H1 (cell line): ENCODE data around the gene STAC. TPM values are rescaled to one million over a fixed set of nuclear protein-coding genes. Genes with fewer than 3 reads are reported as not detected.

ENCODE experiments used
- CTCF ChIA-PET: fragments of 300-600 bp; sonication (Branson Sonifier 250); formaldehyde crosslinking; loops from one replicate; lab custom pipeline; 2021; ENCODE audit not compliant: partially characterized antibody; lab: Charles Lee
- POLR2A ChIA-PET: fragments of 300-600 bp; sonication (Branson Sonifier 250); formaldehyde crosslinking; loops from one replicate; lab custom pipeline; 2021; ENCODE audit warnings: inconsistent platforms; ENCODE audit not compliant: partially characterized antibody; lab: Charles Lee
- DNase-seq, 2 experiments: peaks; one replicate each; pipeline versions ENCODE4 v3.0.0 to v3.0.0-alpha.2; 2010 to 2022; ENCODE audit warnings: low spot score in 2 of 2, low read depth in 1 of 2, mixed read lengths in 1 of 2
- FAIRE-seq: peaks from 2 replicates; lab custom pipeline; 2011; peaks lifted over from hg19 to GRCh38; lab: Jason Lieb, UNC
- H2AFZ ChIP-seq: 2 replicates; pipeline ENCODE4 v1.8.1; 2012; ENCODE audit warnings: low read length, inconsistent platforms
- H2AK5ac ChIP-seq: 2 replicates; pipeline ENCODE4 v1.6.1; 2013; ENCODE audit warnings: low read depth, low read length
- H2BK120ac ChIP-seq: replicated peaks from 2 replicates; pipeline ENCODE3; 2013; ENCODE audit warnings: low read depth, low read length, inconsistent platforms
- H2BK12ac ChIP-seq: 2 replicates; pipeline ENCODE4 v1.6.1; 2013; ENCODE audit warnings: low read depth, low read length
- H2BK15ac ChIP-seq: 2 replicates; pipeline ENCODE4 v1.6.1; 2013; ENCODE audit warnings: low read length
- H2BK20ac ChIP-seq: 2 replicates; pipeline ENCODE4 v1.6.1; 2013; ENCODE audit warnings: low read length
- H2BK5ac ChIP-seq: 2 replicates; pipeline ENCODE4 v1.6.1; 2013; ENCODE audit warnings: low read depth, low read length
- H3K14ac ChIP-seq: 2 replicates; pipeline ENCODE4 v1.6.1; 2013; ENCODE audit warnings: inconsistent platforms; ENCODE audit not compliant: insufficient read length
- H3K18ac ChIP-seq: 2 replicates; pipeline ENCODE4 v1.6.1; 2013; ENCODE audit warnings: low read length; ENCODE audit errors: extremely low read depth
- H3K23ac ChIP-seq: 2 replicates; pipeline ENCODE4 v1.6.1; 2013; ENCODE audit warnings: inconsistent platforms; ENCODE audit not compliant: insufficient read length
- H3K23me2 ChIP-seq: 2 replicates; pipeline ENCODE4 v1.6.1; 2013; ENCODE audit warnings: low read depth, low read length
- H3K27ac ChIP-seq: 2 replicates; pipeline ENCODE4 v1.6.1; 2011; ENCODE audit warnings: low read depth, low read length, inconsistent platforms
- H3K27me3 ChIP-seq, 4 experiments: replicated peaks in 1 of 4; 1 replicate in 1 of 4; 2 replicates in 3 of 4; pipeline versions ENCODE4 v1.6.1 to v1.8.1; 2011 to 2013; ENCODE audit warnings: low read length in 3 of 4, mild to moderate bottlenecking in 3 of 4, inconsistent platforms in 2 of 4, mixed read lengths in 2 of 4, moderate library complexity in 1 of 4; ENCODE audit not compliant: control insufficient read depth in 3 of 4, insufficient read depth in 3 of 4; ENCODE audit errors: extremely low read depth in 1 of 4
- H3K36me3 ChIP-seq, 4 experiments: 2 replicates each; pipeline versions ENCODE4 v1.6.1 to v1.8.1; 2011 to 2013; ENCODE audit warnings: mild to moderate bottlenecking in 4 of 4, low read length in 3 of 4, moderate library complexity in 2 of 4, control low read depth in 1 of 4, inconsistent platforms in 1 of 4; ENCODE audit not compliant: insufficient read depth in 4 of 4, control insufficient read depth in 2 of 4
- H3K4ac ChIP-seq: replicated peaks from 2 replicates; pipeline ENCODE3; 2013; ENCODE audit warnings: low read length, low read depth, mixed read lengths, inconsistent platforms; ENCODE audit not compliant: insufficient read length
- H3K4me1 ChIP-seq, 4 experiments: replicated peaks in 1 of 4; 1 replicate in 1 of 4; 2 replicates in 3 of 4; pipeline versions ENCODE4 v1.6.1 to v1.8.1; 2011 to 2013; ENCODE audit warnings: low read length in 3 of 4, inconsistent platforms in 2 of 4, mixed read lengths in 1 of 4; ENCODE audit not compliant: insufficient read depth in 4 of 4, control insufficient read depth in 3 of 4
- H3K4me2 ChIP-seq, 2 experiments: 2 replicates each; pipeline versions ENCODE4 v1.6.1 to v1.8.1; 2011 to 2013; ENCODE audit warnings: low read depth in 2 of 2, low read length in 2 of 2, control low read depth in 1 of 2, inconsistent platforms in 1 of 2, mild to moderate bottlenecking in 1 of 2; ENCODE audit not compliant: insufficient read depth in 1 of 2
- H3K4me3 ChIP-seq, 4 experiments: fragments of 200-600, 300-600 bp in 1 of 4; sonication (generic), shearing (Covaris generic), sonication (Bioruptor Twin) in 1 of 4; 2 replicates each; pipeline versions ENCODE4 v1.5.1 to v1.8.1; 2011 to 2016; ENCODE audit warnings: low read length in 4 of 4, low read depth in 3 of 4, control low read depth in 2 of 4, inconsistent platforms in 2 of 4, mild to moderate bottlenecking in 2 of 4, mixed read lengths in 1 of 4, moderate library complexity in 1 of 4; ENCODE audit not compliant: insufficient read depth in 2 of 4; ENCODE audit errors: extremely low read depth in 1 of 4
- H3K56ac ChIP-seq: replicated peaks from 2 replicates; pipeline ENCODE3; 2013; ENCODE audit warnings: low read depth, mild to moderate bottlenecking, mixed read lengths, low read length, inconsistent platforms; ENCODE audit not compliant: insufficient read length
- H3K79me1 ChIP-seq: 2 replicates; pipeline ENCODE4 v1.6.1; 2013; ENCODE audit warnings: low read depth, low read length, control low read depth
- H3K79me2 ChIP-seq, 2 experiments: 2 replicates each; pipeline versions ENCODE4 v1.6.1 to v1.8.1; 2012 to 2013; ENCODE audit warnings: low read length in 2 of 2, mild to moderate bottlenecking in 2 of 2, inconsistent platforms in 1 of 2; ENCODE audit not compliant: insufficient read depth in 2 of 2, control insufficient read depth in 1 of 2
- H3K9ac ChIP-seq, 4 experiments: replicated peaks in 1 of 4; 1 replicate in 1 of 4; 2 replicates in 3 of 4; pipeline versions ENCODE4 v1.6.1 to v1.8.1; 2011 to 2013; ENCODE audit warnings: low read depth in 3 of 4, low read length in 3 of 4, control low read depth in 2 of 4, mild to moderate bottlenecking in 2 of 4, moderate library complexity in 2 of 4, inconsistent platforms in 1 of 4; ENCODE audit errors: extremely low read depth in 1 of 4
- H3K9me3 ChIP-seq, 2 experiments: 2 replicates each; pipeline versions ENCODE4 v1.6.1 to v1.8.1; 2012 to 2013; ENCODE audit warnings: mild to moderate bottlenecking in 2 of 2, moderate library complexity in 2 of 2, control low read depth in 1 of 2, inconsistent platforms in 1 of 2, low read depth in 1 of 2, low read length in 1 of 2, mixed read lengths in 1 of 2; ENCODE audit not compliant: insufficient read depth in 2 of 2
- H4K20me1 ChIP-seq, 2 experiments: replicated peaks in 1 of 2; 2 replicates each; pipeline versions ENCODE3 to v1.8.1; 2011 to 2013; ENCODE audit warnings: inconsistent platforms in 2 of 2, low read length in 2 of 2, mild to moderate bottlenecking in 1 of 2; ENCODE audit not compliant: insufficient read depth in 2 of 2, control insufficient read depth in 1 of 2
- H4K5ac ChIP-seq: 2 replicates; pipeline ENCODE4 v1.6.1; 2013; ENCODE audit warnings: low read length, low read depth, mixed read lengths, inconsistent platforms; ENCODE audit not compliant: insufficient read length
- H4K8ac ChIP-seq: 2 replicates; pipeline ENCODE4 v1.8.0; 2013; ENCODE audit warnings: mild to moderate bottlenecking, moderate library complexity, low read length, inconsistent platforms; ENCODE audit not compliant: insufficient read depth; ENCODE audit errors: extremely low read depth
- H4K91ac ChIP-seq: replicated peaks from 2 replicates; pipeline ENCODE3; 2013; ENCODE audit warnings: low read length, mixed read lengths, inconsistent platforms; ENCODE audit not compliant: insufficient read length
- EZH2 ChIP-seq: fragments of 200-600 bp; sonication (generic); IDR thresholded peaks from 2 replicates; pipeline ENCODE4 v1.7.1; 2012; ENCODE audit warnings: low read depth, mild to moderate bottlenecking, moderate library complexity, low read length, inconsistent platforms; ENCODE audit not compliant: severe bottlenecking
- KDM5A ChIP-seq: fragments of 200-600 bp; IDR thresholded peaks from 2 replicates; pipeline ENCODE4 v1.7.1; 2012; ENCODE audit warnings: mild to moderate bottlenecking, low read length, inconsistent platforms, mixed read lengths
- SRF ChIP-seq: IDR thresholded peaks from 2 replicates; pipeline ENCODE4 v1.6.1; 2011; ENCODE audit warnings: mild to moderate bottlenecking, low read depth, low read length, moderate library complexity
- TAF7 ChIP-seq: optimal IDR thresholded peaks from 2 replicates; pipeline ENCODE3; 2011; ENCODE audit warnings: low read depth, mild to moderate bottlenecking, inconsistent platforms, low read length, moderate library complexity, borderline replicate concordance
- WGBS, 2 experiments: shearing (Covaris generic) in 1 of 2; methylation state at CpG; one replicate each; pipeline versions ENCODE4 v1.1.6 to v1.1.7; 2013 to 2015; ENCODE audit warnings: low lambda C conversion rate in 2 of 2, mixed read lengths in 2 of 2, inconsistent platforms in 1 of 2, low coverage in 1 of 2, missing lambda C conversion rate in 1 of 2; ENCODE audit not compliant: insufficient replicate concordance in 2 of 2, insufficient coverage in 1 of 2, insufficient read length in 1 of 2; ENCODE audit errors: extremely low coverage in 1 of 2, missing lambda C conversion rate in 1 of 2; 5-methylcytosine and 5-hydroxymethylcytosine counted together
- polyA plus RNA-seq, 7 experiments: library from polyadenylated mRNA; depleted of rRNA in 3 of 7; stranded (reverse) in 5 of 7; unstranded in 2 of 7; fragments of >200 nt in 5 of 7; fragments of 200-250 nt in 2 of 7; gene quantifications; 1 replicate in 5 of 7; 2 replicates in 1 of 7; 4 replicates in 1 of 7; pipeline versions ENCODE4 v1.2.1 to v1.2.3, GENCODE V29; 2011 to 2013; ENCODE audit warnings: missing spikeins in 2 of 7, mixed read lengths in 2 of 7
- total RNA-seq: library from RNA; stranded (reverse); fragmentation: NEBNext Ultra II Directional; extraction: Animal tissue kit (Norgen Biotek cat#: 25700); gene quantifications from 2 replicates; pipeline ENCODE4 v1.2.1, GENCODE V29; 2021

STAC gene
- total and polyA plus RNA-seq, 2 of the 8 experiments (the other 6 are each of a cell fraction or from before 2014, with no cell fraction given) = 8.0 to 18.1 TPM

DNA sequence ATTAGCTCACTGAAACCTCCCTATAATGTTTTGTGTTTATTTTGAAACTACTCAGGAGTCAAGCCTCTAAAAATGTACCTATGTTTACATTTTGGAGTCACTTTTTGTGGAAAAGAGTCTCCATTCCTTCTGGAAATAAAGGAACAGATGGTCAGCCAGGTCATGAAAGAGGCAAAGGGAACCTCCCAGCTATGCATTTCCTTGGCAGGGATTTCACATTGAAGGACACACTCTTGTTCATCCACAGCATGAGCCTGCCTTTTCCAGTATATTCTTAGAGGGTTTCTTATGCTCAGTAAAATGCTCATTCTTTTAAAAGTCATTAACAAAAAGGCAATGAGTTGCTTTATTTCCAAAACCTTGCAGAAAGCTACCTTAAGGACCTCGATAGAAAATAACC, 20.8 kb downstream of the STAC start:
- no peak overlapping the region for H4K8ac ChIP-seq
- no peak overlapping the region for H2AFZ ChIP-seq
- no peak overlapping the region for H2BK120ac ChIP-seq
- no peaks in the 10 kb centered on the region; a peak in 2 of 7 replicates for H3K4me1 ChIP-seq
- H3K79me1 ChIP-seq = no peaks in the 10 kb centered on the region; the same call in 1 of the 2 replicates
- H4K20me1 ChIP-seq = no peaks in the 10 kb centered on the region
- H2BK12ac ChIP-seq = no peak overlapping the region
- POLR2A ChIA-PET = no interaction called here
- no peak overlapping the region for H3K18ac ChIP-seq
- TF ChIP-seq KDM5A = no peak
- TF ChIP-seq SRF = no peak
- TF ChIP-seq EZH2 = no peak
- TF ChIP-seq TAF7 = no peak
- DNase-seq = no peak
- H3K23me2 ChIP-seq = no peaks in the 10 kb centered on the region
- H2BK20ac ChIP-seq = no peak overlapping the region
- H2AK5ac ChIP-seq = no peak overlapping the region
- WGBS, 2 experiments = 94% methylated on average over 1 of the region's 1 CpG; no CpG with 5 or more reads in 1 of the 2 experiments
- no peak overlapping the region for H3K9ac ChIP-seq
- no peak overlapping the region for H3K4me3 ChIP-seq
- no peak overlapping the region for H3K4me2 ChIP-seq
- no peak overlapping the region for H2BK5ac ChIP-seq
- H3K9me3 ChIP-seq = no peaks in the 10 kb centered on the region
- no peak overlapping the region for H3K4ac ChIP-seq
- H3K27me3 ChIP-seq = no peaks in the 10 kb centered on the region
- no peak overlapping the region for H3K27ac ChIP-seq
- CTCF ChIA-PET = interaction anchor here (0.9 kb wide), 1 partner anchor 277 kb away, joined by 3 read pairs; no protein-coding TSS in a partner anchor
- no peaks in the 10 kb centered on the region for H3K36me3 ChIP-seq
- H2BK15ac ChIP-seq = no peak overlapping the region
- H3K14ac ChIP-seq = no peak overlapping the region
- FAIRE-seq = no peak
- no peak overlapping the region for H3K23ac ChIP-seq
- H4K91ac ChIP-seq = no peak overlapping the region
- H3K79me2 ChIP-seq = no peaks in the 10 kb centered on the region
- H3K56ac ChIP-seq = no peak overlapping the region
- no peak overlapping the region for H4K5ac ChIP-seq
